ENCODE data around the gene ERV3-1. TPM values are rescaled to one million over a fixed set of nuclear protein-coding genes. Genes with fewer than 3 reads are reported as not detected.
"Not testable (repeated sequence)": the region's sequence is repeated elsewhere in the genome, so short reads cannot be mapped to it uniquely, and the experiment has no call there.

ERV3-1 gene
- total and polyA plus RNA-seq, 4 donors = 6.0 to 168 (median 15.1) TPM

GRCh38 chr7:65045589-65045988 lies 39.1 kb upstream of the ERV3-1 start:
- DNase-seq; H3K4me1 ChIP-seq (ENCODE audit: control insufficient read depth in 5 of 5, insufficient read depth in 5 of 5, low read length in 5 of 5); ATAC-seq (ENCODE audit: insufficient read depth, low FRiP score); H3K27me3 ChIP-seq (ENCODE audit: control insufficient read depth in 3 of 3, insufficient read depth in 3 of 3, low read length in 2 of 3); H3K27ac ChIP-seq (ENCODE audit: low read depth in 1 of 2, low read length in 1 of 2); H3K9ac ChIP-seq (ENCODE audit: insufficient read depth in 1 of 2, low read length in 2 of 2); H3K9me3 ChIP-seq (ENCODE audit: control insufficient read depth in 4 of 4, insufficient read depth in 3 of 4, low read length in 3 of 4); H3K4me3 ChIP-seq; H3K36me3 ChIP-seq (ENCODE audit: control insufficient read depth in 4 of 4, insufficient read depth in 4 of 4, low read length in 4 of 4): not testable (repeated sequence)
- WGBS, 2 donors = 87 to 96% methylated on average over 2 of the region's 2 CpGs

- Histone ChIP-seq H3K27ac (ENCODE audit: low read depth in 1 of 2, low read length in 1 of 2) (peak overlapping the region; percentile 59 to 75), H3K4me3 (peak overlapping the region; percentile 63)
- WGBS, 2 donors = 0% methylated on average over 19 to 34 of the region's 35 CpGs
- not testable (repeated sequence) for H3K9me3 ChIP-seq (ENCODE audit: control insufficient read depth in 4 of 4, insufficient read depth in 3 of 4, low read length in 3 of 4); H3K9ac ChIP-seq (ENCODE audit: insufficient read depth in 1 of 2, low read length in 2 of 2); ATAC-seq (ENCODE audit: insufficient read depth, low FRiP score); H3K27me3 ChIP-seq (ENCODE audit: control insufficient read depth in 3 of 3, insufficient read depth in 3 of 3, low read length in 2 of 3); H3K36me3 ChIP-seq (ENCODE audit: control insufficient read depth in 4 of 4, insufficient read depth in 4 of 4, low read length in 4 of 4); H3K4me1 ChIP-seq (ENCODE audit: control insufficient read depth in 5 of 5, insufficient read depth in 5 of 5, low read length in 5 of 5)
- peak; percentile 35 to 50 (median 37) for DNase-seq
These were observed 32.3 kb upstream of the ERV3-1 start for GRCh38 chr7:65038767-65039166.

GRCh38 chr7:65037740-65038688 lies 31.5 kb upstream of the ERV3-1 start:
- peak; percentile 98 for ATAC-seq (ENCODE audit: insufficient read depth, low FRiP score)
- H3K36me3 ChIP-seq (ENCODE audit: control insufficient read depth in 4 of 4, insufficient read depth in 4 of 4, low read length in 4 of 4) = no peaks in the 10 kb centered on the region
- no peak for TF ChIP-seq CTCF (IDR thresholded peaks at IDR 0.05; ENCODE audit: control extremely low read depth, extremely low read depth)
- WGBS, 2 donors = 2% methylated on average over 58 to 91 of the region's 92 CpGs
- no peaks in the 10 kb centered on the region for H3K9me3 ChIP-seq (ENCODE audit: control insufficient read depth in 4 of 4, insufficient read depth in 3 of 4, low read length in 3 of 4)
- peaks cover 0 to 5% (median 0%) of the 10 kb centered on the region in 5 donors for H3K4me1 ChIP-seq (ENCODE audit: control insufficient read depth in 5 of 5, insufficient read depth in 5 of 5, low read length in 5 of 5)
- peak overlapping the region; percentile 75 to 91 for H3K27ac ChIP-seq (ENCODE audit: low read depth in 1 of 2, low read length in 1 of 2)
- H3K4me3 ChIP-seq = peak overlapping the region; percentile 79
- no peaks in the 10 kb centered on the region for H3K27me3 ChIP-seq (ENCODE audit: control insufficient read depth in 3 of 3, insufficient read depth in 3 of 3, low read length in 2 of 3)
- no peak overlapping the region for H3K9ac ChIP-seq (ENCODE audit: insufficient read depth in 1 of 2, low read length in 2 of 2)
- DNase-seq = peak; percentile 95 to 97 (median 96)

GRCh38 chr7:65036526-65036925 lies 30.0 kb upstream of the ERV3-1 start:
- H3K36me3 ChIP-seq (ENCODE audit: control insufficient read depth in 4 of 4, insufficient read depth in 4 of 4, low read length in 4 of 4); H3K9me3 ChIP-seq (ENCODE audit: control insufficient read depth in 4 of 4, insufficient read depth in 3 of 4, low read length in 3 of 4); H3K9ac ChIP-seq (ENCODE audit: insufficient read depth in 1 of 2, low read length in 2 of 2); ATAC-seq (ENCODE audit: insufficient read depth, low FRiP score); H3K4me1 ChIP-seq (ENCODE audit: control insufficient read depth in 5 of 5, insufficient read depth in 5 of 5, low read length in 5 of 5); H3K4me3 ChIP-seq; H3K27me3 ChIP-seq (ENCODE audit: control insufficient read depth in 3 of 3, insufficient read depth in 3 of 3, low read length in 2 of 3): not testable (repeated sequence)
- 13 to 18% methylated on average over 2 of the region's 2 CpGs for WGBS, 2 donors
- peak overlapping the region in 1 of 2 donors; percentile 39 for H3K27ac ChIP-seq (ENCODE audit: low read depth in 1 of 2, low read length in 1 of 2)
- DNase-seq = peak in 2 of 3 donors; percentile 17 to 23

- DNase-seq; H3K4me3 ChIP-seq; H3K4me1 ChIP-seq (ENCODE audit: control insufficient read depth in 5 of 5, insufficient read depth in 5 of 5, low read length in 5 of 5); H3K27me3 ChIP-seq (ENCODE audit: control insufficient read depth in 3 of 3, insufficient read depth in 3 of 3, low read length in 2 of 3); H3K27ac ChIP-seq (ENCODE audit: low read depth in 1 of 2, low read length in 1 of 2); H3K9me3 ChIP-seq (ENCODE audit: control insufficient read depth in 4 of 4, insufficient read depth in 3 of 4, low read length in 3 of 4); H3K9ac ChIP-seq (ENCODE audit: insufficient read depth in 1 of 2, low read length in 2 of 2); H3K36me3 ChIP-seq (ENCODE audit: control insufficient read depth in 4 of 4, insufficient read depth in 4 of 4, low read length in 4 of 4); ATAC-seq (ENCODE audit: insufficient read depth, low FRiP score): not testable (repeated sequence)
These were observed 29.0 kb upstream of the ERV3-1 start for GRCh38 chr7:65035469-65035868.

- ATAC-seq (ENCODE audit: insufficient read depth, low FRiP score); H3K27me3 ChIP-seq (ENCODE audit: control insufficient read depth in 3 of 3, insufficient read depth in 3 of 3, low read length in 2 of 3); H3K4me1 ChIP-seq (ENCODE audit: control insufficient read depth in 5 of 5, insufficient read depth in 5 of 5, low read length in 5 of 5); H3K27ac ChIP-seq (ENCODE audit: low read depth in 1 of 2, low read length in 1 of 2); H3K9me3 ChIP-seq (ENCODE audit: control insufficient read depth in 4 of 4, insufficient read depth in 3 of 4, low read length in 3 of 4); H3K9ac ChIP-seq (ENCODE audit: insufficient read depth in 1 of 2, low read length in 2 of 2); DNase-seq; H3K36me3 ChIP-seq (ENCODE audit: control insufficient read depth in 4 of 4, insufficient read depth in 4 of 4, low read length in 4 of 4); H3K4me3 ChIP-seq: not testable (repeated sequence)
- WGBS, 2 donors = 73 to 79% methylated on average over 8 to 10 of the region's 10 CpGs
These were observed 27.8 kb upstream of the ERV3-1 start for GRCh38 chr7:65034120-65034782.

GRCh38 chr7:65033391-65033790 lies 26.9 kb upstream of the ERV3-1 start:
- not testable (repeated sequence) for H3K4me1 ChIP-seq (ENCODE audit: control insufficient read depth in 5 of 5, insufficient read depth in 5 of 5, low read length in 5 of 5); DNase-seq; H3K9me3 ChIP-seq (ENCODE audit: control insufficient read depth in 4 of 4, insufficient read depth in 3 of 4, low read length in 3 of 4); ATAC-seq (ENCODE audit: insufficient read depth, low FRiP score); H3K27me3 ChIP-seq (ENCODE audit: control insufficient read depth in 3 of 3, insufficient read depth in 3 of 3, low read length in 2 of 3); H3K9ac ChIP-seq (ENCODE audit: insufficient read depth in 1 of 2, low read length in 2 of 2); H3K27ac ChIP-seq (ENCODE audit: low read depth in 1 of 2, low read length in 1 of 2); H3K4me3 ChIP-seq; H3K36me3 ChIP-seq (ENCODE audit: control insufficient read depth in 4 of 4, insufficient read depth in 4 of 4, low read length in 4 of 4)
- WGBS, 2 donors = 95% methylated on average over 28 to 30 of the region's 30 CpGs

All from lung (tissue), 12 donors.